Activated T-cell treated with anti-CD3 and anti-CD28 coated beads, Interleukin-2, amount 50 U/mL, for 4 hours (primary cell): ENCODE data around the gene ZSCAN5C. TPM values are rescaled to one million over a fixed set of nuclear protein-coding genes. Genes with fewer than 3 reads are reported as not detected.

Experiments used
- ATAC-seq, 2 donors: fragments of 200-7000 bp; cut with Tn5 transposase; one replicate each; pipeline ENCODE4 v1.10.0; 2021
- DNase-seq: peaks from one replicate; pipeline ENCODE4 v3.0.0-alpha.2; 2020
- H3K27me3 Mint-ChIP-seq: one replicate; pipeline ENCODE4 v1.8.0; 2021; ENCODE audit warnings: low read depth, mixed read lengths
- H3K36me3 Mint-ChIP-seq: one replicate; pipeline ENCODE4 v1.8.0; 2022; ENCODE audit warnings: mixed read lengths; ENCODE audit not compliant: insufficient read depth
- H3K4me1 Mint-ChIP-seq: one replicate; pipeline ENCODE4 v1.8.0; 2021; ENCODE audit warnings: low read depth, mixed read lengths
- H3K4me3 Mint-ChIP-seq: one replicate; pipeline ENCODE4 v1.8.0; 2021; ENCODE audit warnings: mild to moderate bottlenecking, moderate library complexity, mixed read lengths
- H3K9me3 Mint-ChIP-seq: one replicate; pipeline ENCODE4 v1.8.0; 2021; ENCODE audit warnings: mixed read lengths
- total RNA-seq, 3 donors: library from RNA; stranded (reverse); gene quantifications; one replicate each; pipeline ENCODE4 v1.2.1, GENCODE V29; 2021

Gene ZSCAN5C, protein sequence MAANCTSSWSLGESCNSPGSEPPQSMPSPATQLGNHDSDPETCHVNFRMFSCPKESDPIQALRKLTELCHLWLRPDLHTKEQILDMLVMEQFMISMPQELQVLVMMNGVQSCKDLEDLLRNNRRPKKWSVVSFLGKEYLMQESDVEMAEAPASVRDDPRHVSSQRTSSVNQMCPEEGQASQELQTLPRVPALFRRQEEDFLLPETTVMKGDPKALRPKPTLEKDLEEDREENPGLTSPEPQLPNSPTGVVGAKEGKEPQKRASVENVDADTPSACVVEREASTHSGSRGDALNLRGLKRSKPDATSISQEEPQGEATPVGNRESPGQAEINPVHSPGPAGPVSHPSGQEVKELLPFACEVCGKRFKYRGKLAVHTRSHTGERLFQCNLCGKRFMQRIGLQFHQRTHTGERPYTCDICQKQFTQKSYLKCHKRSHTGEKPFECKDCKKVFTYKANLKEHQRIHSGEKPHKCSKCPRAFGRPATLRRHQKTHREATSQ
- total RNA-seq = not detected

- no peaks in the 10 kb centered on the region for H3K9me3 Mint-ChIP-seq
- ATAC-seq = no peak
- H3K27me3 Mint-ChIP-seq = peaks cover 10% of the 10 kb centered on the region
- no peak within 1 kb of the TSS for H3K4me3 Mint-ChIP-seq
- DNase-seq = no peak
- H3K4me1 Mint-ChIP-seq = no peaks in the 10 kb centered on the region
- H3K36me3 Mint-ChIP-seq = no peaks in the 10 kb centered on the region
Observed at GRCh38 chr19:56201973-56202372, at the start of gene ZSCAN5C. Gene ZSCAN5C (plus strand): TSS chr19:56202273. CDS start chr19:56205914, 3,641 bp downstream.

DNA sequence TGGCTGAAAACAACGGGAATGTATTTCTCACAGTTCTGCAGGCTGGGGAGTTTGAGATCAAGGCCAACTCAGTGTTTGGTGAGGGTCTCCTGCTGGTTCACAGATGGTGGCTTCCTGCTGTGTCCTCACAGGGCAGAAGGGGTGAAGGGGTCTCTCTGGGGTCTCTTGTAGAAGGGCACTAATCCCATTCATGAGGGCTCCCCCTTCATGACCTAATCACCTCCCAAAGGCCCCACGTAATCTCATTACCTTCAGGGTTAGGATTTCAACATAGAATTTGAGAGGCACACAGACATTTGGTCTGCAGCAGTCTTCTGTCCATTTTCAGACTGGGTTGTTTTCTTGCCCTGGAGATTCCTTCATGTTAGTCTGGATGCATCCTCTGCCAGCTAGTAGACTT lies 49.4 kb upstream of the ZSCAN5C start:
- H3K36me3 Mint-ChIP-seq = peaks cover 30% of the 10 kb centered on the region
- ATAC-seq = no peak

GRCh38 chr19:56153507-56153906 lies 48.6 kb upstream of the ZSCAN5C start:
- ATAC-seq = no peak
- H3K36me3 Mint-ChIP-seq = peaks cover 30% of the 10 kb centered on the region

More for the DNA sequence above, 49.4 kb upstream of the ZSCAN5C start:
- H3K4me3 Mint-ChIP-seq = no peak overlapping the region
- no peak for DNase-seq
- peaks cover 4% of the 10 kb centered on the region for H3K4me1 Mint-ChIP-seq
- no peaks in the 10 kb centered on the region for H3K27me3 Mint-ChIP-seq
- H3K9me3 Mint-ChIP-seq = no peaks in the 10 kb centered on the region

GRCh38 chr19:56155124-56155687 lies 46.9 kb upstream of the ZSCAN5C start:
- no peak overlapping the region for H3K4me3 Mint-ChIP-seq
- no peaks in the 10 kb centered on the region for H3K9me3 Mint-ChIP-seq

More at GRCh38 chr19:56153507-56153906, 48.6 kb upstream of the ZSCAN5C start:
- DNase-seq = no peak
- H3K4me3 Mint-ChIP-seq = no peak overlapping the region
- no peaks in the 10 kb centered on the region for H3K27me3 Mint-ChIP-seq
- H3K4me1 Mint-ChIP-seq = peaks cover 4% of the 10 kb centered on the region
- H3K9me3 Mint-ChIP-seq = no peaks in the 10 kb centered on the region

DNA sequence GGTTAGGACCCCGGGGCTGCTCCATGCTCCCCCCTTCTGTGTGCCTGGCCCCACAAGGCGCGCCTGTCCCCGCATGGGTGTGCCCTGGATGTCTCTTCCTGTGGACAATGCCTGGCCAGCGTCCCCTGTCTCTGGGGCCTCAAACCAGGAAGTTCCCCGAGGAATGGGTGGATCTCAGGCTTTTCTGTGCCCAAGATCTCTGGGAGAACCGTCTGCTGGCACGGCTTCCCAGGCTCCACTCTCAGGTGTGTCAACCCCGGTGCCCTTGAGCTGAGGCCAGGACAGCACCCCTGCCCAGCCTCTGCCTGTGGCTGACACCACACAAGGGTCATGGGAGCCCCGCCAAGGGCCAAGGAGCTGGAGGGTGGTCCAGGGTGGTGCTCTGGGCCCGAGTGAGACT lies 45.3 kb upstream of the ZSCAN5C start:
- Mint-ChIP-seq H3K4me1 (peaks cover 2% of the 10 kb centered on the region), H3K36me3 (peaks cover 25% of the 10 kb centered on the region), H3K27me3 (no peaks in the 10 kb centered on the region), H3K9me3 (no peaks in the 10 kb centered on the region), H3K4me3 (no peak overlapping the region)
- ATAC-seq (no peak), DNase-seq (no peak)

More at GRCh38 chr19:56155124-56155687, 46.9 kb upstream of the ZSCAN5C start:
- no peak for DNase-seq
- Mint-ChIP-seq H3K4me1 (peaks cover 3% of the 10 kb centered on the region), H3K27me3 (no peaks in the 10 kb centered on the region), H3K36me3 (peaks cover 28% of the 10 kb centered on the region)
- ATAC-seq = no peak

DNA sequence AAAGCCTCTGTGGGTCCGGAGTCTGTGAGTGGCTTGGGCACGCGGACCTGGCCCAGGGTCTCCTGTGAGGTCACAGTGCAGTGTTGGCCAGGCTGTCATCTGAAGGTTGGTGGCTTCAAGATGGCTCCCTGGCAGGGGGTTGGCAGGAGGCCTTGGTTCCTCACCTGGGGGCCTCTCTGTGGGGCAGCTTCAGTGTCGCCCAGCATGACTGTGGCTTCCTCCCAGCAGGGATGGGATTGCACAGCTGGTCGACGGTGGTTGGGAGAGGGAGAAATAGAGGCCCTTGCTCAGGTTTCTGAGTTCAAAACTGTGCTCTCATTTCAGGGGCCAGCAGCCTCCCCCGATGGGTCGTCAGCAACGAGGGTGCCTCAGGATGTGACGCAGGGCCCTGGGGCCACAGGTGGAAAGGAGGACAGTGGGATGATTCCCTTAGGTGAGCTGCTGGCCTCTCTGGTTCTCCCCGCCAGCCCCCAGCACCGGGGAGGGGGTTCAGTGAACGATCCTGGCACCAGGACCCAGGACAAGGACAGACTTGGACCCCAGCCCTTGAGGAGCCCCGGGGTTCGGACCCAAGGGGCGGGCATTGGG lies 43.8 kb upstream of the ZSCAN5C start:
- Mint-ChIP-seq H3K9me3 (no peaks in the 10 kb centered on the region), H3K4me1 (peaks cover 5% of the 10 kb centered on the region), H3K4me3 (no peak overlapping the region), H3K36me3 (peaks cover 25% of the 10 kb centered on the region), H3K27me3 (no peaks in the 10 kb centered on the region)
- ATAC-seq (no peak), DNase-seq (no peak)

DNA sequence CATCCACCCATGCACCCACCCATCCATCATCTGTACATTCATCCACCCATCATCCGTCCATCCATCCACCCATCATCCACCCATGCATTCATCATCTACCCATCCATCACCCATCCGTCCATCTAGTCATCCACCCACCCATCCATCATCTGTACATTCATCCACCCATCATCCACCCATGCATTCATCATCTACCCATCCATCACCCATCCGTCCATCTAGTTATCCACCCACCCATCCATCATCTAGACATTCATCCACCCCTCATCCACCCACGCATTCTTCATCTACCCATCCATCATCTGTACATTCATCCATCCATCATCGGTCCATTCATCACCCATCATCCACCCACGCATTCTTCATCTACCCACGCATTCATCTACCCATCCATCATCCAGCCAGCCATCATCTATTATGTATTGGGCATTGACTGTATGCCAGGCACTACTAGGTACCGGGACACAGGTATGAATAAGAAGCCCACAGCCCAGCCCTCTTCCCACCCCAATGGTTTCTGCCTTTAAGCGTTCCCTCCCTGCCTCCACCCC lies 43.0 kb upstream of the ZSCAN5C start:
- Mint-ChIP-seq H3K27me3 (no peaks in the 10 kb centered on the region), H3K4me1 (peaks cover 3% of the 10 kb centered on the region), H3K9me3 (no peaks in the 10 kb centered on the region), H3K36me3 (peaks cover 20% of the 10 kb centered on the region), H3K4me3 (no peak overlapping the region)
- DNase-seq (no peak), ATAC-seq (no peak)

DNA sequence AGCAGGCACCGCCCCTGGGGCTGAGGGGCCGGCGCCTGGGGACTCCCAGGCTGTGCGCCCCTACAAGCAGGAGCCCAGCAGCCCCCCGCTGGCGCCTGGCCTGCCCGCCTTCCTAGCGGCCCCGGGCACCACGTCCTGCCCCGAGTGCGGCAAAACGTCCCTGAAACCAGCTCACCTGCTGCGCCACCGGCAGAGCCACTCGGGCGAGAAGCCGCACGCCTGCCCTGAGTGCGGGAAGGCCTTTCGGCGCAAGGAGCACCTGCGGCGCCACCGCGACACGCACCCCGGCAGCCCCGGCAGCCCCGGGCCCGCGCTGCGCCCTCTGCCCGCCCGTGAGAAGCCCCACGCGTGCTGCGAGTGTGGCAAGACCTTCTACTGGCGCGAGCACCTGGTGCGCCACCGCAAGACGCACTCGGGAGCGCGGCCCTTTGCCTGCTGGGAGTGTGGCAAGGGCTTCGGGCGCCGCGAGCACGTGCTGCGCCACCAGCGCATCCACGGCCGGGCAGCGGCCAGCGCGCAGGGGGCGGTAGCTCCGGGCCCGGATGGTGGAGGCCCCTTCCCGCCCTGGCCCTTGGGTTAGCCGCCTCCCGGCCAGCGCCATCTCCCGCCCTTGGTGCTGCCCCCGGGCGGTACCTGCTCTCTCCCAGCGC lies 42.3 kb upstream of the ZSCAN5C start:
- H3K4me1 Mint-ChIP-seq = peaks cover 3% of the 10 kb centered on the region
- H3K9me3 Mint-ChIP-seq = no peaks in the 10 kb centered on the region
- DNase-seq (no peak), ATAC-seq (no peak)
- H3K36me3 Mint-ChIP-seq = peaks cover 20% of the 10 kb centered on the region
- H3K27me3 Mint-ChIP-seq = no peaks in the 10 kb centered on the region
- H3K4me3 Mint-ChIP-seq = no peak overlapping the region

DNA sequence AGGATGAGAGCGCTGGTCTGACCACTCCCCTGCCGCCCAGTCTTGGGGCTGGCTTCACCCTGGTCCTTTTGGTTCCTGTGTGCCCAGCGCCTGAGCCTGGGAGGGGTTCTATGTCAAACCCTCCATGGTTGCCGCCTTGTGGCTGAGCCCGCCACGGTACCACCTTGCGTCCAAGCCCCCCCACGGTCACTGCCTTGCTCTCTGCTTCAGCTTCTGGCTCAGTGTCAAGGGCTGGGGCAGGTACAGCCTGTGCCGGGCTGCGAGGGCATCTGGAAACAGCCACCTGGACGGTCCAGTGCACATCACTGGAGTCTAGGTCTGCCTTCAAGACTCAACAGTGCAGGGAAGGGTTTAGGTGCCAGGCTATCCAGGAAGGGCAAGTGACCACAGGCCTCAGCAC lies 40.5 kb upstream of the ZSCAN5C start:
- DNase-seq = no peak
- no peak overlapping the region for H3K4me3 Mint-ChIP-seq
- H3K36me3 Mint-ChIP-seq = peaks cover 13% of the 10 kb centered on the region
- peaks cover 3% of the 10 kb centered on the region for H3K4me1 Mint-ChIP-seq
- no peak for ATAC-seq
- no peaks in the 10 kb centered on the region for H3K9me3 Mint-ChIP-seq
- no peaks in the 10 kb centered on the region for H3K27me3 Mint-ChIP-seq

GRCh38 chr19:56162258-56162657 lies 39.8 kb upstream of the ZSCAN5C start:
- H3K4me1 Mint-ChIP-seq = peaks cover 3% of the 10 kb centered on the region
- no peaks in the 10 kb centered on the region for H3K27me3 Mint-ChIP-seq
- DNase-seq (no peak), ATAC-seq (peak; percentile 91)
- H3K36me3 Mint-ChIP-seq = peaks cover 13% of the 10 kb centered on the region
- H3K9me3 Mint-ChIP-seq = no peaks in the 10 kb centered on the region
- H3K4me3 Mint-ChIP-seq = no peak overlapping the region

DNA sequence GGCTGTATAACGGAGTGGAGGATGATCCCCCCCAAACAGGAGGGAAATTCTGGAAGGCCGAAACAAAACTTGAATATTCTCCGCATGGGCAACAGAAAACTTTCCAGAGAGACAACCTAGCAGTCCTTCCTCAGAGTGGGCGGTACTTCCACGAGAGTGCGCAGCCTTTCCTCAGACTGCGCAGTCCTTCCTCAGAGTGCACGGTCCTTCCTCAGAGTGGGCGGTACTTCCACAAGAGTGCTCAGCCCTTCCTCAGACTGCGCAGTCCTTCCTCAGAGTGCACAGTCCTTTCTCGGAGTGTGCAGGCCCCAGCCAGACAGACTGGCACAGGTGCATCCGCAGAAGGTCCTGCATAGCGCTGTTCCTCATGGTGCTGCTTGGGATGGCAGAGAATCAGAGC lies 39.0 kb upstream of the ZSCAN5C start:
- ATAC-seq = no peak
- no peak for DNase-seq
- Mint-ChIP-seq H3K9me3 (no peaks in the 10 kb centered on the region), H3K27me3 (no peaks in the 10 kb centered on the region), H3K36me3 (peaks cover 7% of the 10 kb centered on the region), H3K4me1 (peaks cover 3% of the 10 kb centered on the region), H3K4me3 (no peak overlapping the region)

GRCh38 chr19:56167064-56167578 lies 35.0 kb upstream of the ZSCAN5C start:
- Mint-ChIP-seq H3K9me3 (no peaks in the 10 kb centered on the region), H3K4me1 (peaks cover 5% of the 10 kb centered on the region), H3K4me3 (no peak overlapping the region), H3K27me3 (peaks cover 2% of the 10 kb centered on the region), H3K36me3 (no peaks in the 10 kb centered on the region)
- no peak for DNase-seq
- ATAC-seq = no peak

- DNase-seq (no peak), ATAC-seq (no peak)
- Mint-ChIP-seq H3K4me1 (peaks cover 3% of the 10 kb centered on the region), H3K9me3 (no peaks in the 10 kb centered on the region), H3K4me3 (no peak overlapping the region), H3K27me3 (peaks cover 4% of the 10 kb centered on the region), H3K36me3 (no peaks in the 10 kb centered on the region)
Observed at GRCh38 chr19:56170261-56170660, 31.8 kb upstream of the ZSCAN5C start.

- peaks cover 4% of the 10 kb centered on the region for H3K27me3 Mint-ChIP-seq
- DNase-seq (no peak), ATAC-seq (no peak)
- no peaks in the 10 kb centered on the region for H3K9me3 Mint-ChIP-seq
- H3K4me3 Mint-ChIP-seq = no peak overlapping the region
- H3K36me3 Mint-ChIP-seq = no peaks in the 10 kb centered on the region
- H3K4me1 Mint-ChIP-seq = peaks cover 3% of the 10 kb centered on the region
Observed at GRCh38 chr19:56174086-56174485, 28.0 kb upstream of the ZSCAN5C start.
